HCT116 (cell line): Measurements from ENCODE around the gene SEC16A. TPM values are rescaled to one million over a fixed set of nuclear protein-coding genes. Genes with fewer than 3 reads are reported as not detected.

Experiments used
- ATAC-seq: fragments of 200-7000 bp; cut with Tn5 transposase; 2 replicates; pipeline ENCODE4 v1.9.1; 2020; ENCODE audit warnings: mild to moderate bottlenecking, moderate library complexity
- BruUV-seq: library from RNA; stranded (reverse); fragments of 400-500 nt; replicated peaks from 2 replicates; lab custom pipeline; 2021; lab: Mats Ljungman, UMichigan
- CTCF ChIA-PET: fragments of 300-600 bp; sonication (Branson Sonifier 250); formaldehyde crosslinking; loops from one replicate; lab custom pipeline; 2021; ENCODE audit warnings: antibody characterized with exemption; lab: Charles Lee
- POLR2A ChIA-PET: fragments of 300-600, 350-600 bp; sonication (Branson Sonifier 250); formaldehyde crosslinking; loops from one replicate; lab custom pipeline; 2021; ENCODE audit warnings: antibody characterized with exemption; lab: Charles Lee
- RAD21 ChIA-PET, 2 experiments: fragments of 300-600 bp; sonication (Branson Sonifier 250); formaldehyde crosslinking; loops; one replicate each; lab custom pipeline; 2023; ENCODE audit warnings: low total read pairs in 2 of 2; ENCODE audit not compliant: uncharacterized antibody in 2 of 2, unreplicated experiment in 2 of 2, low non-redundant PET in 1 of 2; lab: Charles Lee
- DNase-seq: peaks from one replicate; pipeline ENCODE4 v3.0.0-alpha.2; 2010; ENCODE audit warnings: low read depth, low spot score
- H2AFZ ChIP-seq: fragments of 200-600 bp; shearing (Covaris generic), sonication (generic); 2 replicates; pipeline ENCODE4 v1.6.1; 2017; ENCODE audit warnings: low read depth, mixed run types, mixed read lengths, antibody characterized with exemption, low read length; ENCODE audit not compliant: poor library complexity, severe bottlenecking
- H3K27ac ChIP-seq: 2 replicates; pipeline ENCODE4 v1.5.1; 2012; ENCODE audit warnings: low read depth, low read length
- H3K27me3 ChIP-seq: fragments of 200-600 bp; sonication (generic); 2 replicates; pipeline ENCODE4 v1.6.1; 2016; ENCODE audit warnings: mixed run types, low read length, mixed read lengths; ENCODE audit not compliant: insufficient read depth
- H3K36me3 ChIP-seq, 2 experiments: fragments of 200-500 bp in 1 of 2; fragments of 200-600 bp in 1 of 2; sonication (Bioruptor generic) in 1 of 2; sonication (generic) in 1 of 2; 2 replicates each; pipeline versions ENCODE4 v1.5.1 to v1.6.1; 2014 to 2016; ENCODE audit warnings: low read length in 2 of 2, inconsistent platforms in 1 of 2, mixed read lengths in 1 of 2, mixed run types in 1 of 2; ENCODE audit not compliant: insufficient read depth in 2 of 2, control insufficient read depth in 1 of 2
- H3K4me1 ChIP-seq, 2 experiments: fragments of 200-600 bp in 1 of 2; sonication (generic) in 1 of 2; 2 replicates each; pipeline versions ENCODE4 v1.5.1 to v1.6.1; 2012 to 2017; ENCODE audit warnings: low read length in 2 of 2, inconsistent platforms in 1 of 2, mild to moderate bottlenecking in 1 of 2, mixed read lengths in 1 of 2, mixed run types in 1 of 2, moderate library complexity in 1 of 2; ENCODE audit not compliant: insufficient read depth in 2 of 2, control insufficient read depth in 1 of 2
- H3K4me2 ChIP-seq: fragments of 200-600 bp; sonication (generic); 2 replicates; pipeline ENCODE4 v1.6.1; 2017; ENCODE audit warnings: mixed run types, low read length, mixed read lengths
- H3K4me3 ChIP-seq, 2 experiments: fragments of 200-600 bp in 1 of 2; sonication (generic) in 1 of 2; replicated peaks in 1 of 2; 2 replicates each; pipeline ENCODE4 v1.5.1; 2011 to 2016; ENCODE audit warnings: low read length in 2 of 2, control low read depth in 1 of 2, low read depth in 1 of 2, mild to moderate bottlenecking in 1 of 2, mixed read lengths in 1 of 2, mixed run types in 1 of 2
- H3K79me2 ChIP-seq: fragments of 200-600 bp; sonication (generic); 2 replicates; pipeline ENCODE4 v1.6.1; 2017; ENCODE audit warnings: mild to moderate bottlenecking, mixed run types, low read length, moderate library complexity, mixed read lengths; ENCODE audit not compliant: insufficient read depth
- H3K9ac ChIP-seq: fragments of 200-600 bp; sonication (generic); 2 replicates; pipeline ENCODE4 v1.6.1; 2016; ENCODE audit warnings: low read length, mixed read lengths
- H3K9me2 ChIP-seq: fragments of 200-600 bp; sonication (generic), shearing (Covaris generic); 2 replicates; pipeline ENCODE4 v1.6.1; 2017; ENCODE audit warnings: mixed run types, mild to moderate bottlenecking, moderate library complexity; ENCODE audit not compliant: insufficient read depth
- H3K9me3 ChIP-seq, 2 experiments: fragments of 200-500 bp in 1 of 2; fragments of 200-600 bp in 1 of 2; sonication (Bioruptor generic) in 1 of 2; sonication (generic) in 1 of 2; 2 replicates each; pipeline ENCODE4 v1.6.1; 2014 to 2017; ENCODE audit warnings: low read length in 2 of 2, mixed read lengths in 2 of 2, inconsistent platforms in 1 of 2, low read depth in 1 of 2, mild to moderate bottlenecking in 1 of 2, mixed run types in 1 of 2, moderate library complexity in 1 of 2; ENCODE audit not compliant: control insufficient read depth in 1 of 2, insufficient read depth in 1 of 2
- H4K20me1 ChIP-seq: fragments of 200-600 bp; sonication (generic), shearing (Covaris generic); 2 replicates; pipeline ENCODE4 v1.6.1; 2017; ENCODE audit warnings: mixed run types, mild to moderate bottlenecking, moderate library complexity; ENCODE audit not compliant: insufficient read depth
- ATF3 ChIP-seq: IDR thresholded peaks from 2 replicates; pipeline ENCODE4 v1.6.1; 2012
- CEBPB ChIP-seq: IDR thresholded peaks from 2 replicates; pipeline ENCODE4 v1.6.1; 2012; ENCODE audit warnings: low read depth
- EGR1 ChIP-seq: IDR thresholded peaks from 2 replicates; pipeline ENCODE4 v1.6.1; 2012; ENCODE audit warnings: low read depth
- ELF1 ChIP-seq: IDR thresholded peaks from 2 replicates; pipeline ENCODE4 v1.6.1; 2012; ENCODE audit warnings: low read depth, borderline replicate concordance
- EZH2 ChIP-seq: fragments of 200-600 bp; sonication (generic); IDR thresholded peaks from 2 replicates; pipeline ENCODE4 v1.6.1; 2017; ENCODE audit warnings: antibody characterized with exemption, mixed run types
- EZH2phosphoT487 ChIP-seq: fragments of 200-600 bp; IDR thresholded peaks from 2 replicates; pipeline ENCODE4 v1.6.1; 2018; ENCODE audit warnings: antibody characterized with exemption, borderline replicate concordance
- FOSL1 ChIP-seq: IDR thresholded peaks from 2 replicates; pipeline ENCODE4 v1.6.1; 2012; ENCODE audit warnings: low read depth
- JUND ChIP-seq: IDR thresholded peaks from 2 replicates; pipeline ENCODE4 v1.6.1; 2012
- MAX ChIP-seq: IDR thresholded peaks from 2 replicates; pipeline ENCODE4 v1.6.1; 2012
- POLR2A ChIP-seq: IDR thresholded peaks from 2 replicates; pipeline ENCODE4 v1.7.0; 2011; ENCODE audit warnings: borderline replicate concordance; ENCODE audit not compliant: insufficient read depth, insufficient read length; ENCODE audit errors: extremely low read depth
- POLR2AphosphoS5 ChIP-seq: IDR thresholded peaks from 2 replicates; pipeline ENCODE4 v1.6.1; 2011; ENCODE audit warnings: mild to moderate bottlenecking, low read depth, low read length, moderate library complexity
- RAD21 ChIP-seq: IDR thresholded peaks from 2 replicates; pipeline ENCODE4 v1.6.1; 2012; ENCODE audit warnings: low read depth, mild to moderate bottlenecking
- SIN3A ChIP-seq: IDR thresholded peaks from 2 replicates; pipeline ENCODE4 v1.6.1; 2012; ENCODE audit warnings: low read depth
- SP1 ChIP-seq: IDR thresholded peaks from 2 replicates; pipeline ENCODE4 v1.6.1; 2012; ENCODE audit warnings: low read depth
- SRF ChIP-seq: IDR thresholded peaks from 2 replicates; pipeline ENCODE4 v1.6.1; 2012; ENCODE audit warnings: low read depth
- TCF7L2 ChIP-seq: IDR thresholded peaks from 2 replicates; pipeline ENCODE4 v1.7.0; 2011; ENCODE audit warnings: borderline replicate concordance, inconsistent platforms; ENCODE audit not compliant: insufficient read depth, insufficient read length; ENCODE audit errors: extremely low read depth
- YY1 ChIP-seq: IDR thresholded peaks from 2 replicates; pipeline ENCODE4 v1.6.1; 2011; ENCODE audit warnings: low read length, low read depth, moderate library complexity, mild to moderate bottlenecking; ENCODE audit not compliant: insufficient replicate concordance; ENCODE audit errors: extremely low read depth
- intact Hi-C: fragments of 100-400 bp; cut with micrococcal nuclease; formaldehyde crosslinking; loops from 2 replicates; pipeline ENCODE4 v1.10.0; 2022
- total RNA-seq: library from RNA; stranded (reverse); gene quantifications from one replicate; pipeline ENCODE4 v1.2.1, GENCODE V29; 2021; ENCODE audit not compliant: unreplicated experiment
- TF ChIP-seq, protein P1 (sequence below), 3 experiments: fragments of 200-600 bp in 1 of 3; sonication (generic) in 1 of 3; IDR thresholded peaks in 2 of 3; conservative IDR thresholded peaks in 1 of 3; 2 replicates each; pipeline ENCODE4 v1.5.1; 2012 to 2017; ENCODE audit warnings: low read depth in 2 of 3, low read length in 2 of 3, antibody characterized with exemption in 1 of 3, borderline replicate concordance in 1 of 3, control low read depth in 1 of 3, mild to moderate bottlenecking in 1 of 3, mixed read lengths in 1 of 3, mixed run types in 1 of 3, moderate library complexity in 1 of 3; ENCODE audit not compliant: insufficient read depth in 1 of 3
- TF ChIP-seq, protein P2 (sequence below): IDR thresholded peaks from 2 replicates; pipeline ENCODE4 v1.6.1; 2012; ENCODE audit warnings: low read depth

The SEC16A gene
- total RNA-seq, 1 experiment from 2014 or later, result 49.8 TPM

- CTCF ChIA-PET, result no interaction called here
- H3K4me1 ChIP-seq, result peaks cover 8 to 22% of the 10 kb centered on the region in 2 experiments
- POLR2A ChIA-PET, result no interaction called here
- ATAC-seq (peak; percentile 90), DNase-seq (peak; percentile 43)
- RAD21 ChIA-PET, result no interaction called here
- H3K9me3 ChIP-seq, result no peaks in the 10 kb centered on the region
- H3K4me2 ChIP-seq, result peak within 1 kb of the TSS; percentile 91
- H3K9ac ChIP-seq, result peak within 1 kb of the TSS; percentile 87
- H3K79me2 ChIP-seq, result peaks cover 46% of the 10 kb centered on the region
- peaks cover 2 to 23% of the 10 kb centered on the region in 2 experiments; a peak in 3 of 4 replicates for H3K36me3 ChIP-seq
- no peaks in the 10 kb centered on the region for H3K9me2 ChIP-seq
- H3K27ac ChIP-seq, result peak within 1 kb of the TSS; percentile 88
- H3K27me3 ChIP-seq, result no peaks in the 10 kb centered on the region
- no peak within 1 kb of the TSS for H2AFZ ChIP-seq
- no peaks in the 10 kb centered on the region for H4K20me1 ChIP-seq
- intact Hi-C loops, result no loop called here
- peak within 1 kb of the TSS; percentile 63 to 81 for H3K4me3 ChIP-seq
- no TSS peak for BruUV-seq
- TF ChIP-seq POLR2AphosphoS5, result peak; percentile 73
- TF ChIP-seq, protein P1, sequence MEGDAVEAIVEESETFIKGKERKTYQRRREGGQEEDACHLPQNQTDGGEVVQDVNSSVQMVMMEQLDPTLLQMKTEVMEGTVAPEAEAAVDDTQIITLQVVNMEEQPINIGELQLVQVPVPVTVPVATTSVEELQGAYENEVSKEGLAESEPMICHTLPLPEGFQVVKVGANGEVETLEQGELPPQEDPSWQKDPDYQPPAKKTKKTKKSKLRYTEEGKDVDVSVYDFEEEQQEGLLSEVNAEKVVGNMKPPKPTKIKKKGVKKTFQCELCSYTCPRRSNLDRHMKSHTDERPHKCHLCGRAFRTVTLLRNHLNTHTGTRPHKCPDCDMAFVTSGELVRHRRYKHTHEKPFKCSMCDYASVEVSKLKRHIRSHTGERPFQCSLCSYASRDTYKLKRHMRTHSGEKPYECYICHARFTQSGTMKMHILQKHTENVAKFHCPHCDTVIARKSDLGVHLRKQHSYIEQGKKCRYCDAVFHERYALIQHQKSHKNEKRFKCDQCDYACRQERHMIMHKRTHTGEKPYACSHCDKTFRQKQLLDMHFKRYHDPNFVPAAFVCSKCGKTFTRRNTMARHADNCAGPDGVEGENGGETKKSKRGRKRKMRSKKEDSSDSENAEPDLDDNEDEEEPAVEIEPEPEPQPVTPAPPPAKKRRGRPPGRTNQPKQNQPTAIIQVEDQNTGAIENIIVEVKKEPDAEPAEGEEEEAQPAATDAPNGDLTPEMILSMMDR (IDR thresholded peaks at IDR 0.05 in 2 of 3, conservative IDR thresholded peaks at IDR 0.05 in 1 of 3; ENCODE audit: borderline replicate concordance in 1 of 3, insufficient read depth in 1 of 3, low read depth in 2 of 3, low read length in 2 of 3), result peak in 2 of 3 experiments; percentile 51 to 62; a peak in 4 of 6 replicates
- TF ChIP-seq ATF3, result no peak
- TF ChIP-seq SP1, result no peak
- no peak for TF ChIP-seq MAX
- peak; percentile 44; the same call in 1 of the 2 replicates for TF ChIP-seq SIN3A
- no peak for TF ChIP-seq FOSL1
- TF ChIP-seq ELF1, result no peak
- no peak for TF ChIP-seq SRF
- TF ChIP-seq YY1, result no peak
- TF ChIP-seq, protein P2, sequence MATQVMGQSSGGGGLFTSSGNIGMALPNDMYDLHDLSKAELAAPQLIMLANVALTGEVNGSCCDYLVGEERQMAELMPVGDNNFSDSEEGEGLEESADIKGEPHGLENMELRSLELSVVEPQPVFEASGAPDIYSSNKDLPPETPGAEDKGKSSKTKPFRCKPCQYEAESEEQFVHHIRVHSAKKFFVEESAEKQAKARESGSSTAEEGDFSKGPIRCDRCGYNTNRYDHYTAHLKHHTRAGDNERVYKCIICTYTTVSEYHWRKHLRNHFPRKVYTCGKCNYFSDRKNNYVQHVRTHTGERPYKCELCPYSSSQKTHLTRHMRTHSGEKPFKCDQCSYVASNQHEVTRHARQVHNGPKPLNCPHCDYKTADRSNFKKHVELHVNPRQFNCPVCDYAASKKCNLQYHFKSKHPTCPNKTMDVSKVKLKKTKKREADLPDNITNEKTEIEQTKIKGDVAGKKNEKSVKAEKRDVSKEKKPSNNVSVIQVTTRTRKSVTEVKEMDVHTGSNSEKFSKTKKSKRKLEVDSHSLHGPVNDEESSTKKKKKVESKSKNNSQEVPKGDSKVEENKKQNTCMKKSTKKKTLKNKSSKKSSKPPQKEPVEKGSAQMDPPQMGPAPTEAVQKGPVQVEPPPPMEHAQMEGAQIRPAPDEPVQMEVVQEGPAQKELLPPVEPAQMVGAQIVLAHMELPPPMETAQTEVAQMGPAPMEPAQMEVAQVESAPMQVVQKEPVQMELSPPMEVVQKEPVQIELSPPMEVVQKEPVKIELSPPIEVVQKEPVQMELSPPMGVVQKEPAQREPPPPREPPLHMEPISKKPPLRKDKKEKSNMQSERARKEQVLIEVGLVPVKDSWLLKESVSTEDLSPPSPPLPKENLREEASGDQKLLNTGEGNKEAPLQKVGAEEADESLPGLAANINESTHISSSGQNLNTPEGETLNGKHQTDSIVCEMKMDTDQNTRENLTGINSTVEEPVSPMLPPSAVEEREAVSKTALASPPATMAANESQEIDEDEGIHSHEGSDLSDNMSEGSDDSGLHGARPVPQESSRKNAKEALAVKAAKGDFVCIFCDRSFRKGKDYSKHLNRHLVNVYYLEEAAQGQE, result no peak
- no peak; the same call in 1 of the 2 replicates for TF ChIP-seq JUND
- no peak for TF ChIP-seq EZH2
- TF ChIP-seq TCF7L2, result no peak
- peak; percentile 50 for TF ChIP-seq POLR2A
- no peak for TF ChIP-seq CEBPB
- TF ChIP-seq EZH2phosphoT487, result no peak
- no peak for TF ChIP-seq EGR1
- no peak for TF ChIP-seq RAD21
These were observed 43.1 kb downstream of the SEC16A start, which contains the start of gene INPP5E for GRCh38 chr9:136439481-136440408. TSS of gene INPP5E (minus strand) at chr9:136439845. CDS start at chr9:136439419, 426 bp downstream.
